ENCODE measurements around the gene COL1A2.

COL1A2 gene

GRCh38 chr7:94478648-94479214, 84.0 kb downstream of the COL1A2 start:
- no peaks in the 10 kb centered on the region for H3K4me1 ChIP-seq (ENCODE audit: control insufficient read depth, insufficient read depth, low read length)
- H3K9ac ChIP-seq (ENCODE audit: low read depth, low read length): no peak overlapping the region
- H3K9me3 ChIP-seq (ENCODE audit: control insufficient read depth, insufficient read depth, low read length): no peaks in the 10 kb centered on the region
- no peak overlapping the region for H3K4me3 ChIP-seq (ENCODE audit: low read depth, low read length)
- no peak overlapping the region for H3K27ac ChIP-seq (ENCODE audit: low read depth, low read length)
- H3K27me3 ChIP-seq (ENCODE audit: control insufficient read depth, insufficient read depth, low read length): no peaks in the 10 kb centered on the region
- H3K36me3 ChIP-seq (ENCODE audit: control insufficient read depth, insufficient read depth, low read length): no peaks in the 10 kb centered on the region

All from HUES48 (cell line).